ENCODE measurements around the gene STXBP5L. TPM values are rescaled to one million over a fixed set of nuclear protein-coding genes. Genes with fewer than 3 reads are reported as not detected.

Gene STXBP5L
- total RNA-seq, 1 donor, result not detected

Other genes starting within 250 kb of the STXBP5L start
- 6.7 TPM for gene HGD, start 226.0 kb upstream of the STXBP5L start, total RNA-seq
- 13.7 TPM for gene RABL3, start 165.7 kb upstream of the STXBP5L start, total RNA-seq
- gene GTF2E1, start 165.5 kb upstream of the STXBP5L start, total RNA-seq, result 7.9 TPM